ENCODE measurements around the gene ABR.
"Not testable (repeated sequence)": the region's sequence is repeated elsewhere in the genome, so short reads cannot be mapped to it uniquely, and the experiment has no call there.

Gene ABR

GRCh38 chr17:1047879-1048470 lies 131.8 kb downstream of the ABR start:
- no peak for DNase-seq (ENCODE audit: low read depth)

GRCh38 chr17:1047177-1047878 lies 132.5 kb downstream of the ABR start:
- DNase-seq (ENCODE audit: low read depth), result no peak

DNA sequence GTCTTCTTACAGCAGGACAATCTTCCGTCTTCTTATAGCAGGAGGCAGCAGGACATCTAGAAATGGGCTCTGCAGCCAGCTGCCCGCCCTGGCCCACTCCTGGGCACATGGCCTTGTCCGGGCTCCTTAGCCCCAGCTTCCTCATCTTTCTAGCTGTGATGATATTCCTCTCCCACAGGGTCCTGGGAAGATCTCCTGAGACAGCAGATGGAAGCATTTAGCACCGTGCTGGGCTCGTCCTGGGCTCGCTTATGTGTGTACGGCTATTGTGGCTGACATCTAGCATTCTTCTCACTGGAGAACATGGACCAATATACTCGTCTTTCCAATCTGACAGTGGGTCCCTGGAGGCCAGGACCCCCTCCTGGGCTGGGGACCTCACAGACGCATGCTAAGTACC lies 134.3 kb downstream of the ABR start:
- DNase-seq (ENCODE audit: low read depth), result no peak

GRCh38 chr17:1044387-1045009 lies 135.3 kb downstream of the ABR start:
- DNase-seq (ENCODE audit: low read depth), result not testable (repeated sequence)

- DNase-seq (ENCODE audit: low read depth), result no peak
Observed at GRCh38 chr17:1043601-1044251, 136.1 kb downstream of the ABR start.

- DNase-seq (ENCODE audit: low read depth), result no peak
Observed at GRCh38 chr17:1042486-1042885, 137.3 kb downstream of the ABR start.

DNA sequence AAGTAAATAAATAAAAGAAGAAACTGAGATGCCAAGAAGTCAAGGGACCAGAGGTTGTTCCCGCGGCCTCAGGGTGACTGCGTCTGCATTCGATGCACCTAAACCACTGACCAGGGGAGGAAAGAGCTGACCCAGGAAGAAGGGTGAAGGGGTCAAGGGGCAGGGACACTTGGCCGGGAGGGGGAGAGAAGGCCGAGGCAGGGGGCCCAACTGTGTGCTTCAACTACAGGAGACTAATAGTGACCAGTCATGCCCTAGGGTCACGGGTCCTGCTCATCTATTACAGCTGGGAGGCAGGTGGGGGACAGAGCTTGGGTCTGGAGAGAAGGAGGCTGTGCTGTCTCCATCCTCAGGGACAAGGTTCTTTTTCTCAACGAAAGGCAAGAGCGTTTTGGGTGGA lies 138.0 kb downstream of the ABR start:
- no peak for DNase-seq (ENCODE audit: low read depth)

- DNase-seq (ENCODE audit: low read depth), result no peak
Observed at GRCh38 chr17:1040216-1040600, 139.6 kb downstream of the ABR start.

DNA sequence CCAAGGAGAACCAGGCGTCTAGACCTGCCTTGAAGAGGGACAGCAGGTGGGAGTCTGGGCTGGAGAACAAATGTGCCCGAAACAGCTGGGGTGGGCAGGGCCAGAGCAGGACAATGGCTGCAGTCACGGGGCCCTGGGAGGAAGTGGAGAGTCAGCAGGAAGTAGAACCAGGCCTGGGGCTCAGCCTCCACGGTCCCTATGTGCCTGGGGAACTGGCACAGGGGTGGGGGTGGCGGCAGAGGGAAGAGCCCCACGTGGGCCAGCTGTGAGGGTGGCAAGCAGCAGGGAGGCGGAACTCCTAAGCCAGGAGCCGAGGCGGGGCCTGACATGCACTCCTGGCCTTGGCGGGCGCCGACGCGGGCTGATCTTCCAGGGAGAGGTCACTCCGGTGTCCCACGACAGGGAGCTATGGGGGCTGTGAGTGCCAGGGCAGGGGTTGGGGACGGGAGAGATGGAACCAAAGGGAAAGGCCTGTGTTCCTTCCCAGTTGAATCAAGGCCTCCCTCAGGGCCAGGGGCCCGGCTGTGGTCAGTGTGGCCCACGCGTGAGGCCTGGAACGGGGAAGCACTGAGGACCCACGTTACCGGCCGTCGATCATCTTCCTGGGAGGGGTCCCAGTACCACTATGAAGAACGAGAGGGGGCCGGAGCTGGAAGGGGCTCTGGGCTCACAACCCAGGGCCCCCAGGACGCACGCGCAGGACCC lies 140.1 kb downstream of the ABR start:
- DNase-seq (ENCODE audit: low read depth), result no peak

DNA sequence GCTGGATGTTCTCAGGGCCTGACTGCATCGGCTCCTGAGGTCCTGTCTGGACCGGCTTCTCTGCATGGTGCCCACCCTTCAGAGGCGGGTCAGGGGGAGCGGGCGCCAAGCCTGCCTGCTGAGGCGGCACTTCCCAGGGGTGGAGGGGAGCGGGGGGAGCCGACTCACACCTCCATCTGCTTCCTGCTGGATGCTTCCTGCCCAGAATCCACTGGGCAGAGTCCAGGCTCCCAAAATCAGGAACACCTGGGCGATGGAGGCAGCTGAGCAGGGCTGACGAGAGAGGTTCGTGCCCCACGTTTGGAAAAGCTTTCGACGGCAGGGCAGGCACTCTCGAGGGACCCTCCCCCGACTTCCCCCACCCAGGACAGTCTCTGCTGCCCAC lies 140.7 kb downstream of the ABR start:
- no peak for DNase-seq (ENCODE audit: low read depth)

DNA sequence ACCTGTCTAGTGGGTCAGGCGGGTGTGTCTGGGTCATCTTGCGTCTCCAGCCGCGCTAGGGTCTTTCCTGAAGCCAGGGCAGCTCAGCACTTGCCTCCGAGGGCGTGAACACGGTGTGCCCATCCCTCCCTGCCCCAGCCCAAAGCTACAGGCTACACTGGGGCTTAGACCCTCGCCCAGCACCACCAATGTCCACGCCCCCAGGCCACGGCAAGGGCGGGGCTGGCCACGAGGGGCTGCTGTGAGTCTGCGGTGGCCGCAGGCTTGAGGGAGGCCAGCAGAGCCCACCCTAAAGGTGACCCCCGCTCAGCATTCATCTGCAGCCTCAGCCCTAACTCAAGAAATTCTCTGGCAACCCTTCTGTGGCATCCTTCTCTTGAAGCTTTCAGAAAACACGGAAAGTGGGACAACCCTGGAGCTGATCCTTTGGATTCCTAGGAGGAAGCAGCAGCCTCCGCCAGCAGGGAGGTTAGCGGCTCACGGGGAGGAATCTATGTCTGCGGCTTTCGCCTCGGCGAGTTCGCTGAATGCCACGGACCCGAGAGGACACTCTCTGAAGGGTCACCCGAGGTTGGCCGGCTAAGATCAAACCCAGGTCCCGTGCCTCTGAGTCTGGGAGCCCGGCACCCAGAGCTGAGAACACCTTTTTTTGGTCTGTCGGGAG lies 141.2 kb downstream of the ABR start:
- no peak for DNase-seq (ENCODE audit: low read depth)

DNA sequence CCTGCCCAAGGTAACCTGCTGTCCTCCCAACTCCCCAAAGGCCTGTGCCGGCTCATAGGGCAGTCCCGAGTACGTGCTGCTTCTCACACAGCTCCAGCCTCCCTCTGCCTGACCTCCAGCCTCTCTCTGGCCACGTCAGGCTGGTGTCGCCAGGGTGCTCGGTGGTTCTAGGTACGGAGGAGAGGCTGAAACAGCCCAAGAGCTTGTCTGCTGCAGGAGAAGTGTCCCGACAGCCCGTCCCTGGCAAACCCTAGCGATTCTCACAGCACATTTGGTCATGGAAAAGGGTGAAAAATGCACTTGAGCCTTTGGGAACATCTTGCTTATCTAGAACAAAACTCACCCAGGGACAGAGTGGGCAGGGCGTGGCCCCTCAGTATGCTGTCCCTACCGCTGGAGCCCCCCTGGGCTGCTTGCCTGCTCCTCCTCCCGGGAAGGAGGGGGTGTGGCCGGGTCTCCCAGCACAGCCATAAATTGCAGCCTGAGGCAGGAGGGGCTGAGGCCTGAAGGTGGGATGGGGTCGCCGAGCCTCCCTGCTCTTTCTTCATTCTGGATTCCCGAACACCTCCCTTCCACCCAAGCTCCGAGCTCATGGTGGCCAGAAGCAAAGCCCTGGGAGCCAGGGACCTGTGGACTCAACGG lies 142.4 kb downstream of the ABR start:
- DNase-seq (ENCODE audit: low read depth), result no peak

DNA sequence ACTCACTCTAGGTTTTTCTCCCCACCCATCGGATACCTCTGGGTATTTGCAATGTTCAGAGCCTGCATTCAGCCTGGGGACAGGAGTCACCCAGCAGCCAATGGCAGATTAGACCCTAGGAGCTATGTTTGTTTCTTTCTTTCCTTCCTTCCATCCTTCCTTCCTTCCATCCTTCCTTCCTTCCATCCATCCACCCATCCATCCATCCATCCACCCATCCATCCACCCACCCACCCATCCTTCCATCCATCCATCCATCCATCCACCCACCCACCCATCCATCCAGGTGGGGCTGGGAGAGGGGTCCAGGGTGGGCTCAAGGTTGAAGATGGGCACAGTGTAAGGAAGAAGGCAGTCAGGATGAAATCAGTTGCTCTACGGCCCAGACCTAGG lies 142.9 kb downstream of the ABR start:
- no peak for DNase-seq (ENCODE audit: low read depth)

DNA sequence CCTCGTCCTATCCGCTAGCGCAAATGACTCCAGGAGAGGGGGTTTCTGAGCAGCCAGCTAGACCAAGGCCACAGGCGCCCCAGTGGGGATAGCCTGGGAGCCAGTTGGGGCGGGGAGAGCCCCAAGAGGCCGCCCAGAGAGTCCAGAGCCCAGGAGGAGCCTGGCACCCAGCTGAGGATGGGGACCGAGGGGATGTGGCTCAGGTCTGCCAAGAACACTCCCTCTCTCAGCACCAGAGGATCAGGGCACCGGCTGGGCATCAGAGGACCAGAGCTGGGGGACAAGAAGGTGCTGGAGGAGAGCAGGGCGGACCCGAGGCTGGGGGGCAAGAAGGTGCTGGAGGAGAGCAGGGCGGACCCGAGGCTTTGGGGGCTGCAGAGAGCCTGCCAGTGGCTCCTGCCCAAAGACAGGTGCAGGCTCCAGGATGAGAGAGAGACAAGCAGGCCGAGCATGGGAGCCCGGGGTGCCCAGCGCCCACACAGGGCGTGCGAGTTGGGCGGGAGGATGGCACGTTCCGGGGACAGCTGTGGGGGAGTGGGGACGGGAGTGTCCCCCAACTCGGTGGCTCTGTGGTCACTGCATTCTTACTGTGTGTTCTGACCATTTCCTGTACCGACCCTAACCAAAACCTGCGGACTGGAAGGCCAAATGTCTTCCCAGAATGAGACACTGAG lies 143.5 kb downstream of the ABR start:
- no peak for DNase-seq (ENCODE audit: low read depth)

- no peak for DNase-seq (ENCODE audit: low read depth)
Observed at GRCh38 chr17:1035546-1036170, 144.1 kb downstream of the ABR start.

GRCh38 chr17:1034652-1035210 lies 145.1 kb downstream of the ABR start:
- DNase-seq (ENCODE audit: low read depth), result no peak

- DNase-seq (ENCODE audit: low read depth), result no peak
Observed at GRCh38 chr17:1033503-1033902, 146.3 kb downstream of the ABR start.

DNA sequence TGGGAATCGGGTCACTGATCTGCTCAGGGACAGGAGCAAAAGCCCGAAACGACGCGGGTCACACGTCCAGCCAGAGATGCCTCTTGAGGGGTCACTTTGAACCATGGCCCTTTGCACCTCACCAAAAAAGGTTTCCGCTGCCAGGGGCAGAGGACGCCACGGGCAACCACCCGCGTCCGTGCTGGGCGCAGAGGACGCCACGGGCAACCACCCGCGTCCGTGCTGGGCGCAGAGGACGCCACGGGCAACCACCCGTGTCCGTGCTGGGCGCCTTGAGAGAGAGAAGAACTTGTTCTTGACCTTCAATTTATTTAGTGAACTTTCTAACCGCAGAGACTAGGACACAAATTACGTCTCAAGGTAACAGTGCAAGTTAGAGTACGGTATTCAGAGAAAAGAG lies 147.4 kb downstream of the ABR start:
- DNase-seq (ENCODE audit: low read depth), result no peak

GRCh38 chr17:1031711-1032110 lies 148.1 kb downstream of the ABR start:
- peak; percentile 13 for DNase-seq (ENCODE audit: low read depth)
